GM12873 (cell line): ENCODE measurements around the gene KPNA1.

ENCODE experiments used
- TF ChIP-seq, protein P1 (sequence below): IDR thresholded peaks from 2 replicates; pipeline ENCODE4 v1.5.1; 2012; ENCODE audit warnings: low read depth, mild to moderate bottlenecking, moderate library complexity, low read length, control low read depth; ENCODE audit not compliant: insufficient read depth; ENCODE audit errors: missing control alignments

The KPNA1 gene

GRCh38 chr3:122558605-122559004, 43.9 kb upstream of the KPNA1 start:
- TF ChIP-seq, protein P1, sequence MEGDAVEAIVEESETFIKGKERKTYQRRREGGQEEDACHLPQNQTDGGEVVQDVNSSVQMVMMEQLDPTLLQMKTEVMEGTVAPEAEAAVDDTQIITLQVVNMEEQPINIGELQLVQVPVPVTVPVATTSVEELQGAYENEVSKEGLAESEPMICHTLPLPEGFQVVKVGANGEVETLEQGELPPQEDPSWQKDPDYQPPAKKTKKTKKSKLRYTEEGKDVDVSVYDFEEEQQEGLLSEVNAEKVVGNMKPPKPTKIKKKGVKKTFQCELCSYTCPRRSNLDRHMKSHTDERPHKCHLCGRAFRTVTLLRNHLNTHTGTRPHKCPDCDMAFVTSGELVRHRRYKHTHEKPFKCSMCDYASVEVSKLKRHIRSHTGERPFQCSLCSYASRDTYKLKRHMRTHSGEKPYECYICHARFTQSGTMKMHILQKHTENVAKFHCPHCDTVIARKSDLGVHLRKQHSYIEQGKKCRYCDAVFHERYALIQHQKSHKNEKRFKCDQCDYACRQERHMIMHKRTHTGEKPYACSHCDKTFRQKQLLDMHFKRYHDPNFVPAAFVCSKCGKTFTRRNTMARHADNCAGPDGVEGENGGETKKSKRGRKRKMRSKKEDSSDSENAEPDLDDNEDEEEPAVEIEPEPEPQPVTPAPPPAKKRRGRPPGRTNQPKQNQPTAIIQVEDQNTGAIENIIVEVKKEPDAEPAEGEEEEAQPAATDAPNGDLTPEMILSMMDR = no peak

- TF ChIP-seq, protein P1 = no peak
Observed at GRCh38 chr3:122557356-122557755, 42.6 kb upstream of the KPNA1 start.

GRCh38 chr3:122555275-122556071, 40.7 kb upstream of the KPNA1 start:
- TF ChIP-seq, protein P1 = no peak

GRCh38 chr3:122553171-122553570, 38.4 kb upstream of the KPNA1 start:
- TF ChIP-seq, protein P1 = no peak

DNA sequence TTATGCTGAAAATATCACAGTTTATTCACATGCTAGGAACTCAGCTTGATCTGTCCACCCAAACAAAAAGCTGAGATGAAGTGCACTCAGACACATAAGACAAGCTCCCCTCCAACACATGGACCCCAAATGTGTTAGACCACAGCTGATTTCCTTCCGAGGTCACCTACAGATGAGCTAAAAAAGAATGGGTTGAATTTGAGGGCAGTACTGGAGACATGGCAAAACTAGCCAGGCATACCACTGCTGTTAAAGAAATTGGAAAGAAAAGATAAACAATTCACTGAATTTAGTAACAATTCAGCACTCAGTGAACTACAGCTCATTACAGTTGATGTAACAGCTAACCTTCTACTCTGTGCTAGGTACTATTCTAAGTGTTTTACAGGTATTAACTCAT, 33.9 kb upstream of the KPNA1 start:
- TF ChIP-seq, protein P1 = no peak

GRCh38 chr3:122548076-122548475, 33.3 kb upstream of the KPNA1 start:
- TF ChIP-seq, protein P1 = no peak

DNA sequence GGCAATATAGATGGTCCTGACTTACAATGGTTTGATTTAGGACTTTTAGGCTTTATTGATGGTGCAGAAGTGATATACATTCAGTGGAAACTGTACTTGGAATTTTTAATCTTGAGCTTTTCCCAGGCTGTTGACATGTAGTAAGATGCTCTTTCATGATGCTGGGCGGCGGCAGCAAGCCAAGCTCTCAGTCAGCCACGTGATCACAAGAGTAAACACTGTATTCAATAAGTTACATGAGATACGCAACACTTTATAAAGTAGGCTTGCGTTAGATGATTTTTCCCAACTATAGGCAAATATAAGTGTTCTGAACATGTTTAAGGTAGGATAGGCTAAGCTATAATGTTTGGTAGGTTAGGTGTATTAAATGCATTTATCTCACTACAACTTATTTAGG, 31.4 kb upstream of the KPNA1 start:
- TF ChIP-seq, protein P1 = no peak
